GM18951 (cell line): Measurements from ENCODE around the gene VPS54.

Experiments used
- POLR2A ChIP-seq: IDR thresholded peaks from 4 replicates; pipeline ENCODE4 v1.6.1; 2011; ENCODE audit warnings: mild to moderate bottlenecking; ENCODE audit not compliant: insufficient read length, insufficient read depth; ENCODE audit errors: extremely low read depth
- in situ Hi-C: fragments of 300-500 bp; cut with MboI; formaldehyde crosslinking; loops from one replicate; pipeline ENCODE4 v1.12.0; 2022; ENCODE audit warnings: low sequenced_read_pairs, mixed read lengths, inconsistent platforms; ENCODE audit not compliant: unreplicated experiment

Gene VPS54

GRCh38 chr2:63890678-63891077, 128.6 kb downstream of the VPS54 start:
- no peak for TF ChIP-seq POLR2A
- in situ Hi-C loops, result no loop called here

GRCh38 chr2:63888490-63889402, 130.5 kb downstream of the VPS54 start:
- no peak for TF ChIP-seq POLR2A

GRCh38 chr2:63888053-63888452, 131.2 kb downstream of the VPS54 start:
- no peak for TF ChIP-seq POLR2A
- in situ Hi-C loops, result no loop called here

More at GRCh38 chr2:63888490-63889402, 130.5 kb downstream of the VPS54 start:
- in situ Hi-C loops, result no loop called here

- in situ Hi-C loops, result no loop called here
- no peak for TF ChIP-seq POLR2A
Measured at GRCh38 chr2:63886445-63886844, 132.8 kb downstream of the VPS54 start.

GRCh38 chr2:63882395-63883105, 136.7 kb downstream of the VPS54 start:
- in situ Hi-C loops, result no loop called here
- no peak for TF ChIP-seq POLR2A

GRCh38 chr2:63881205-63881604, 138.0 kb downstream of the VPS54 start:
- in situ Hi-C loops, result no loop called here
- no peak for TF ChIP-seq POLR2A

- TF ChIP-seq POLR2A, result no peak
- in situ Hi-C loops, result no loop called here
Measured at GRCh38 chr2:63880625-63881024, 138.6 kb downstream of the VPS54 start.

GRCh38 chr2:63879876-63880433, 139.3 kb downstream of the VPS54 start:
- TF ChIP-seq POLR2A, result no peak
- in situ Hi-C loops, result no loop called here

GRCh38 chr2:63878486-63878885, 140.7 kb downstream of the VPS54 start:
- in situ Hi-C loops, result no loop called here
- TF ChIP-seq POLR2A, result no peak

- TF ChIP-seq POLR2A, result no peak
- in situ Hi-C loops, result no loop called here
Measured at GRCh38 chr2:63876311-63876710, 142.9 kb downstream of the VPS54 start.

GRCh38 chr2:63875559-63876245, 143.5 kb downstream of the VPS54 start:
- in situ Hi-C loops, result no loop called here
- TF ChIP-seq POLR2A, result no peak

GRCh38 chr2:63875131-63875527, 144.1 kb downstream of the VPS54 start:
- in situ Hi-C loops, result no loop called here
- TF ChIP-seq POLR2A, result no peak
